Measurements from ENCODE around the gene KIFC3. TPM values are rescaled to one million over a fixed set of nuclear protein-coding genes. Genes with fewer than 3 reads are reported as not detected.
"Not testable (repeated sequence)": the region's sequence is repeated elsewhere in the genome, so short reads cannot be mapped to it uniquely, and the experiment has no call there.

The KIFC3 gene
- total RNA-seq = 10 to 100 TPM in 3 of 8 experiments, 1 to 10 TPM in 5; 2.7 to 32.4 (median 8.2) TPM

GRCh38 chr16:57802341-57803133, at the start of gene KIFC3:
TSS of gene KIFC3 (minus strand) at chr16:57802491. CDS start at chr16:57798243, 4,248 bp downstream.
- WGBS, 10 experiments = 0 to 58% (median 42%) methylated on average over 1 to 10 of the region's 78 CpGs; no CpG with 5 or more reads in 6 of the 10 experiments
- Histone ChIP-seq H3K27ac (peak within 1 kb of the TSS; percentile 34 to 73), H3K4me3 (peak within 1 kb of the TSS; percentile 35 to 44 (median 42)), H3K4me1 (replicated peaks in 1 of 2) (peaks cover 23 to 43% of the 10 kb centered on the region in 2 donors)
- in situ Hi-C loops (cut with MboI; ENCODE audit: low pct_unique_long_range_greater_than_20kb in 2 of 9, low sequenced_read_pairs in 9 of 9, unreplicated experiment in 9 of 9) = no loop called here
- ATAC-seq (replicated peaks in 6 of 8) = peak; percentile 73 to 85 (median 76)

DNA sequence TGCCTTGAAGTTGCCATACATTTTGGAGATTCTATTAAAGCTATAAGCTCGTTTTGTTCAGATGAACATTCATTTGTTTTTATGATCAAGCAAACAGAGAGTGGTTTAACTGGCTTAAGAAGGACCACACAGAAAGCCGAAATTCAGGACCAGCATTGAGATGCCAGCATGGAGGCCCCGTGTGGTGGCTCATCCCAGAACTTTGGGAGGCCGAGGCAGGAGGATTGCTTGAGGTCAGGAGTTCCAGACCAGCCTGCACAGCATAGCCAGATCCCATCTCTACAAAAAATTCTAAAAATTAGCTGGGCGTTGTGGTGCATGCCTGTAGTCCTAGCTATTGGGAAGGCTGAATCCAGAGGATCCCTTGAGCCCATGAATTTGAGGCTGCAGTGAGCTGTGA, 45.9 kb upstream of the KIFC3 start:
- Histone ChIP-seq H3K27ac (no peak overlapping the region), H3K4me1 (replicated peaks in 1 of 2) (no peaks in the 10 kb centered on the region), H3K4me3 (no peak overlapping the region)
- no peak for ATAC-seq (replicated peaks in 6 of 8)
- WGBS, 10 experiments = 14 to 100% (median 77%) methylated on average over 1 to 5 of the region's 5 CpGs; no CpG with 5 or more reads in 2 of the 10 experiments
- in situ Hi-C loops (cut with MboI; ENCODE audit: low pct_unique_long_range_greater_than_20kb in 2 of 9, low sequenced_read_pairs in 9 of 9, unreplicated experiment in 9 of 9) = no loop called here

DNA sequence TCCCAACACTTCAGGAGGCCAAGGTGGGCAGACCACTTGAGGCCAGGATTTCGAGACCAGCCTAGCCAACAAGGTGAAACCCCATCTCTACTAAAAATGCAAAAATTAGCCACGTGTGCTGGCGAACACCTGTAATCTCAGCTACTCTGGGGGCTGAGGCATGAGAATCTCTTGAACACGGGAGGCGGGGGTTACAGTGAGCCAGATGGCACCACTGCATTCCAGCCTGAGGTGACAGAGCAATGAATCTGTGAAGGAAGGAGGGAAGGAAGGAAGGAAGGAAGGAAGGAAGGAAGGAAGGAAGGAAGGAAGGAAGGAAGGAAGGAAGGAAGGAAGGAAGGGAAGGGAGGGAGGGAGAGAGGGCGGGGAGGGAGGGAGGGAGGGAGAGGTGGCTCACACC, 44.6 kb upstream of the KIFC3 start:
- 13 to 86% (median 60%) methylated on average over 1 to 2 of the region's 6 CpGs; no CpG with 5 or more reads in 6 of the 10 experiments for WGBS, 10 experiments
- ATAC-seq (replicated peaks in 6 of 8) = not testable (repeated sequence)

DNA sequence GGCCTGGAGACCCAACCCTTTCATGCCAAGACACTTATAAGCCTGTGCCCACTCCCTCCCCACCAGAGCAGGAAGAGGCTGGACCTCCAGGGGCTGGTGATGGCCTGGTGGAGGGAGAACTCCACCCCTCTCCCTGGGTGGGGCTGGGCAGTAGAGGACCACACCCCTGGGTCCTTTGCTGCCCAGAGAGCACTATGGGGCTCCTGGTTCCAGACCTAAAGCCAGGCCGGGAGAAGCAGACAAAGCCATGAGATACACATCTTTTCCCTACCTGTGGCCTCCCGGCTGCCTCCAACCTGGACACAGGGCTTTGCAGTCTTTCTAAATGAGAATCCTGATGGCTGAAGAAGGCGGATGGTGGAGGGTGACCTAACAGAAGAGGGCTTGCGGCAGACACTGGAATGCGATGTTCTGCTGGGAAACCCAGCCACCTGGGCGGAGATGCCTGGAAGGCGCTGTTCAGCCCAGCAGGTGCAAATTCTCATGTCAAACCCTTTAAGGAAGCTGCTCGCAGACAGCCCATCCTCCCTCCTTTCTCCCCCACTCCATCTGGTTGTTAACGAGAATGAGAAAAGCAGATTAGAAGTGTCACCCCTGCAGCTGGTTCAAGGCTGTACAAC, 43.9 kb upstream of the KIFC3 start:
- no peak overlapping the region for H3K4me3 ChIP-seq
- ATAC-seq (replicated peaks in 6 of 8) = peak in 3 of 8 experiments; percentile 71 to 95 (median 72)
- no peak overlapping the region for H3K27ac ChIP-seq
- peaks cover 3 to 10% of the 10 kb centered on the region in 2 donors for H3K4me1 ChIP-seq (replicated peaks in 1 of 2)
- 0 to 77% (median 44%) methylated on average over 1 to 5 of the region's 9 CpGs; no CpG with 5 or more reads in 3 of the 10 experiments for WGBS, 10 experiments
- in situ Hi-C loops (cut with MboI; ENCODE audit: low pct_unique_long_range_greater_than_20kb in 2 of 9, low sequenced_read_pairs in 9 of 9, unreplicated experiment in 9 of 9) = no loop called here

More for the DNA sequence above, 44.6 kb upstream of the KIFC3 start:
- H3K4me3 ChIP-seq; H3K4me1 ChIP-seq (replicated peaks in 1 of 2); in situ Hi-C loops (cut with MboI; ENCODE audit: low pct_unique_long_range_greater_than_20kb in 2 of 9, low sequenced_read_pairs in 9 of 9, unreplicated experiment in 9 of 9); H3K27ac ChIP-seq: not testable (repeated sequence)

DNA sequence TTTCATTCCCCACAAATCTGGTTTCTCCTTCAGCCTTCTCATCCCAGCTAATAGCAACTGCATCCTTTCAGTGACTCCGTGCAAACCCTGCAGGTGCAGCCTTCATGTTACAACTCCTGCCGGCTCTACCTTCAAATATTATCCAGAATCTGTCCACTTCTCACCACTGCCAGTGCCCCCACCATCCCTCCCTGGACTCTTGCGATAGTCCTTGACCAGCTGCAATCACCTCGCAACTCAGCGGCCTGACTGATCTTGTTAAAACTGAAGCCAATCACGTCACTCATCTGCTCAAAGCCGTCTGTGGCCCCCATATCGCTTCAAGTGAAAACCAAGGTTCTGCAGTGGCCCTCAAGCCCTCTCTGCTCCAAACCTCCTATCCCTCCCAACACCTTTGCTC, 42.8 kb upstream of the KIFC3 start:
- Histone ChIP-seq H3K4me3 (no peak overlapping the region), H3K4me1 (replicated peaks in 1 of 2) (peaks cover 3 to 10% of the 10 kb centered on the region in 2 donors), H3K27ac (no peak overlapping the region)
- WGBS, 10 experiments = 26 to 85% (median 76%) methylated on average over 2 to 7 of the region's 8 CpGs; no CpG with 5 or more reads in 3 of the 10 experiments
- no peak for ATAC-seq (replicated peaks in 6 of 8)
- in situ Hi-C loops (cut with MboI; ENCODE audit: low pct_unique_long_range_greater_than_20kb in 2 of 9, low sequenced_read_pairs in 9 of 9, unreplicated experiment in 9 of 9) = no loop called here

GRCh38 chr16:57844416-57845030, 42.2 kb upstream of the KIFC3 start:
- Histone ChIP-seq H3K27ac (no peak overlapping the region), H3K4me1 (replicated peaks in 1 of 2) (peaks cover 3 to 10% of the 10 kb centered on the region in 2 donors), H3K4me3 (no peak overlapping the region)
- no peak for ATAC-seq (replicated peaks in 6 of 8)
- in situ Hi-C loops (cut with MboI; ENCODE audit: low pct_unique_long_range_greater_than_20kb in 2 of 9, low sequenced_read_pairs in 9 of 9, unreplicated experiment in 9 of 9) = no loop called here
- WGBS, 10 experiments = 29 to 100% (median 82%) methylated on average over 1 to 6 of the region's 10 CpGs; no CpG with 5 or more reads in 2 of the 10 experiments

GRCh38 chr16:57843400-57843799, 41.1 kb upstream of the KIFC3 start:
- Histone ChIP-seq H3K4me3 (no peak overlapping the region), H3K27ac (no peak overlapping the region), H3K4me1 (replicated peaks in 1 of 2) (peaks cover 9 to 13% of the 10 kb centered on the region in 2 donors)
- ATAC-seq (replicated peaks in 6 of 8) = no peak
- WGBS, 10 experiments = 40 to 100% (median 86%) methylated on average over 1 of the region's 1 CpG; no CpG with 5 or more reads in 7 of the 10 experiments
- in situ Hi-C loops (cut with MboI; ENCODE audit: low pct_unique_long_range_greater_than_20kb in 2 of 9, low sequenced_read_pairs in 9 of 9, unreplicated experiment in 9 of 9) = no loop called here

DNA sequence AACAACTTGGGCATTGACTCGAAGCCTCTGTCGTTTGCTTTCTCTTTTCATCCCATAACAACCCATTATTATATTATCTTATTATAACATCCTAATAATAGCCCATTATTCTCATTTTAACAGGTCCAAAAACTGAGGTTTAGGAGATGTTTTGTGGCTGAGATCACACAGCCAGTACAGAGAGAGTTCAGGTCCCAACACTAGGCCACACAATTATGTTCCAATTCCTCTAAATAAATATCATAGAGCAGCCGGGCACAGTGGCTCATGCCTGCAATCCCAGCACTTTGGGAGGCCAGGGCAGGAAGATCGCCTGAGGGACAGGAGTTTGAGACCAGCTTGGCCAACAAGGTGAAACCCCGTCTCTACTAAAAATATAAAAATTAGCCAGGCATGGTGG, 40.3 kb upstream of the KIFC3 start:
- WGBS, 10 experiments = 50 to 100% (median 87%) methylated on average over 1 to 5 of the region's 5 CpGs; no CpG with 5 or more reads in 1 of the 10 experiments
- Histone ChIP-seq H3K4me1 (replicated peaks in 1 of 2) (peaks cover 17 to 21% of the 10 kb centered on the region in 2 donors), H3K4me3 (no peak overlapping the region), H3K27ac (no peak overlapping the region)
- no peak for ATAC-seq (replicated peaks in 6 of 8)
- in situ Hi-C loops (cut with MboI; ENCODE audit: low pct_unique_long_range_greater_than_20kb in 2 of 9, low sequenced_read_pairs in 9 of 9, unreplicated experiment in 9 of 9) = no loop called here

DNA sequence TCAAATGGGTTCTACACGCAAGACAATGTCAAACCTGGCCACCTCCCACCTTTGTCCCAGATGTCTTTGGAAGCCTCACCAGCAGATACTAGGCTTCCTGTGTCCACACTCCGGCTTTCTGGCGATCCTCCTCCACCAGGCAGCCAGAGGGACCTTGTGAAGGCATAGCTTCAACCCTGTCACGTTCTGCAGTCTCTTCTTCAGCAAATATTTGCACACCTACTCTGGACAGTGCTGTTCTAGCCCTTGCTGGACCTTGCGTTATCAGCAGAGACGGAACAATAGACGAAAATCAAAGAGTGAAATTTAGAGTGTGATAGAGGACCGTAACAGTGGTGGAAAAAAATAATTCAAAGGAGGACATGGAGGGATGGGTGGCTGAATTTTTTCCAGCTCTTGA, 38.5 kb upstream of the KIFC3 start:
- in situ Hi-C loops (cut with MboI; ENCODE audit: low pct_unique_long_range_greater_than_20kb in 2 of 9, low sequenced_read_pairs in 9 of 9, unreplicated experiment in 9 of 9) = no loop called here
- Histone ChIP-seq H3K27ac (no peak overlapping the region), H3K4me3 (no peak overlapping the region), H3K4me1 (replicated peaks in 1 of 2) (peaks cover 24 to 28% of the 10 kb centered on the region in 2 donors)
- no peak for ATAC-seq (replicated peaks in 6 of 8)
- 46 to 100% (median 88%) methylated on average over 1 to 7 of the region's 8 CpGs; no CpG with 5 or more reads in 2 of the 10 experiments for WGBS, 10 experiments

DNA sequence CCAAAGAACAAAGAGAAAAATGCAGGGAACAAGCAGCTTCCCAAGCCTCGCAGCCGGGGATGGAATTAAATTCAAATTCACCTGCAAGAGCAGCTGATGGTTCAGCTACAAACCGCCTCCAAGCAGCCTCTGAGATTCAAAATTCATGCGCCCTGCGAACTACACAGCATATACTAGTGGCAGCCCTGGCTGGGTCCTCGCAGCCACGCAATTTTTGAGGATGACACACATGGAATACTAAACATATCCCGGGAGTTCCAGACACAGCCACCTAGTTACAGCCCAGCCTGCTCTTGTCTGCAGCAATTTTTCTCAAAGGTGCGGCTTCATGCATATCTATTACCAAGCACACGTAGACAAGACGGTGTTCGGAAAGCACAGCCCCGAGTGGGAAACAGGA, 35.9 kb upstream of the KIFC3 start:
- peaks cover 31 to 35% of the 10 kb centered on the region in 2 donors for H3K4me1 ChIP-seq (replicated peaks in 1 of 2)
- WGBS, 10 experiments = 55 to 94% (median 68%) methylated on average over 1 to 9 of the region's 13 CpGs; no CpG with 5 or more reads in 2 of the 10 experiments
- in situ Hi-C loops (cut with MboI; ENCODE audit: low pct_unique_long_range_greater_than_20kb in 2 of 9, low sequenced_read_pairs in 9 of 9, unreplicated experiment in 9 of 9) = no loop called here
- ATAC-seq (replicated peaks in 6 of 8) = peak in 5 of 8 experiments; percentile 85 to 95 (median 91)
- H3K27ac ChIP-seq = peak overlapping the region; percentile 36 to 71
- no peak overlapping the region for H3K4me3 ChIP-seq

DNA sequence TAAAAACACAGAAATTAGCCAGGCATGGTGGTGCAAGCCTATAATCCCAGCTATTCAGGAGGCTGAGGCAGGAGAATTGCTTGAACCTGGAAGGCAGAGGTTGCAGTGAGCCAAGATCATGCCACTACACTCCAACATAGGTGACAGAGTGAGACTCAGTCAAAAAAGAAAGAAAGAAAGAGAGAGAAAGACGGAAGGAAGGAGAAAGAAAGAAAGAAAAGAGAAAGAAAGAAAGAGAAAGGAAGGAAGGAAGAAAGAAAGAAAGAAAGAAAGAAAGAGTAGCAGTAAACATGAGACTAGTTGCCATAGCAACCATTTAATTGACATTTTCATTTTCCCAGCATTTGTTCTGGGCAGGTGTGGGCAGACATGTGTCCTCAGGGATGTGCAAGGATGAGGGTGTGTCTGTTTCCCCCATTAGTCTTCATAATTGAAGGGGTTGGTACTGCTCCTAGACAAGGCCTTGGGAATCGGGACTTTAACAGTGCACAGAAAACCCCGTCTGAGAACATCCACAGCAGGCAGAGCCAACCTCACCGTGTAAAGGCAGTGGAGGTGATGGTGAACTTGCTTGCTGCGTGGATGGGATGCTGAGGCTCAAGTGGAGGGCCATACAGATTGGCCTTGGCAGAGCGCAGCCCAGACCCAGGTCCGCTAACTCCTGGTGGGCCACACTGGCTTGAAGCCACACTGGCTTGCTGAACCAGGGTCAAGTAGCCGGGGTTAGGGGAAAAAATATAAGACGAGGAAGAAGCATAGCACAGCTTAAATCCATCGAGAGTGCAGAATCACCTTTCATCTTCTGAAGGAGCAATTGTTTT, 35.2 kb upstream of the KIFC3 start:
- Histone ChIP-seq H3K27ac (peak overlapping the region; percentile 36 to 71), H3K4me1 (replicated peaks in 1 of 2) (peaks cover 31 to 33% of the 10 kb centered on the region in 2 donors), H3K4me3 (no peak overlapping the region)
- in situ Hi-C loops (cut with MboI; ENCODE audit: low pct_unique_long_range_greater_than_20kb in 2 of 9, low sequenced_read_pairs in 9 of 9, unreplicated experiment in 9 of 9) = no loop called here
- 28 to 75% (median 58%) methylated on average over 1 to 6 of the region's 10 CpGs; no CpG with 5 or more reads in 1 of the 10 experiments for WGBS, 10 experiments
- ATAC-seq (replicated peaks in 6 of 8) = peak in 4 of 8 experiments; percentile 27 to 45 (median 40)

DNA sequence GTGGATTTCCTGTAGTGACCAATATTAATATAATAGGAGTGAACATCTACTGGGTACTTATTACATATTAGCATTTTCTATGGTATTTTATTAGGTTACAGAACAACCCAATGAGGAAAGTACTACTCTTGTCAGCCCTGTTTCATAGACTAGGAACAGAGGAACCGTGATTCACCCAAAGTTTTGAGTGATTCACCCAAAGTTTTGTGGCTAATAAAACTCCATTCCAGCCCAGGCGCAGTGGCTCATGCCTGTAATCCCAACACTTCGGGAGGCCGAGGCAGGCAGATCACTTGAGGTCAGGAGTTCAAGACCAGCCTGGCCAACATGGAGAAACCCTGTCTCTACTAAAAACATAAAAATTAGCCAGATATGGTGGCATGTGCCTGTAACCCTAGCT, 33.1 kb upstream of the KIFC3 start:
- 0 to 100% (median 90%) methylated on average over 1 to 4 of the region's 4 CpGs; no CpG with 5 or more reads in 3 of the 10 experiments for whole genome bisulfite sequencing, 10 experiments
- H3K27ac ChIP-seq; ATAC-seq (replicated peaks in 6 of 8); in situ Hi-C loops (cut with MboI; ENCODE audit: low pct_unique_long_range_greater_than_20kb in 2 of 9, low sequenced_read_pairs in 9 of 9, unreplicated experiment in 9 of 9); H3K4me3 ChIP-seq: not testable (repeated sequence)
- H3K4me1 ChIP-seq (replicated peaks in 1 of 2) = peaks cover 26 to 28% of the 10 kb centered on the region in 2 donors

All from motor neuron (in vitro differentiated cells).